Epithelial cell of proximal tubule (primary cell): Measurements from ENCODE around the gene FKBP2. TPM values are rescaled to one million over a fixed set of nuclear protein-coding genes. Genes with fewer than 3 reads are reported as not detected.
"Not testable (repeated sequence)": the region's sequence is repeated elsewhere in the genome, so short reads cannot be mapped to it uniquely, and the experiment has no call there.

Experiments
- DNase-seq: peaks from one replicate; pipeline ENCODE4 v3.0.0-alpha.2; 2011; ENCODE audit warnings: low read depth
- H3K4me3 ChIP-seq: 2 replicates; pipeline ENCODE4 v1.5.1; 2011; ENCODE audit warnings: low read depth, mild to moderate bottlenecking, low read length
- CTCF ChIP-seq: conservative IDR thresholded peaks from 2 replicates; pipeline ENCODE4 v1.5.1; 2012; ENCODE audit warnings: low read depth, mild to moderate bottlenecking, low read length
- total RNA-seq: library from RNA; depleted of rRNA; stranded (reverse); fragments of >200 nt; gene quantifications from 2 replicates; pipeline ENCODE4 v1.2.3, GENCODE V29; 2015

FKBP2 gene
- total RNA-seq, 1 donor from 2014 or later = 184 TPM

GRCh38 chr11:64245797-64246620 lies 5.1 kb downstream of the FKBP2 start:
- H3K4me3 ChIP-seq = peak overlapping the region; percentile 95
- TF ChIP-seq CTCF = no peak
- no peak for DNase-seq

GRCh38 chr11:64246621-64246870 lies 5.7 kb downstream of the FKBP2 start:
- H3K4me3 ChIP-seq = peak overlapping the region; percentile 95
- not testable (repeated sequence) for DNase-seq

GRCh38 chr11:64246871-64247728 lies 6.2 kb downstream of the FKBP2 start, which contains the start of gene PPP1R14B:
TSS of gene PPP1R14B (minus strand) at chr11:64246943. CDS start at chr11:64246673, 270 bp downstream.
- peak within 1 kb of the TSS; percentile 95 for H3K4me3 ChIP-seq
- DNase-seq = no peak
- TF ChIP-seq CTCF = no peak

GRCh38 chr11:64247729-64248531 lies 7.0 kb downstream of the FKBP2 start:
- no peak for TF ChIP-seq CTCF
- H3K4me3 ChIP-seq = peak overlapping the region; percentile 90
- DNase-seq = no peak

GRCh38 chr11:64248578-64248977 lies 7.7 kb downstream of the FKBP2 start:
- no peak for TF ChIP-seq CTCF
- DNase-seq = no peak
- no peak overlapping the region for H3K4me3 ChIP-seq

GRCh38 chr11:64249038-64249437 lies 8.1 kb downstream of the FKBP2 start:
- TF ChIP-seq CTCF = no peak
- no peak for DNase-seq
- H3K4me3 ChIP-seq = no peak overlapping the region
